GM13976 (cell line): ENCODE data around the gene ADGRL2.

Experiments used
- DNase-seq: peaks from one replicate; pipeline ENCODE4 v3.0.0; 2012; ENCODE audit warnings: low spot score
- CTCF ChIP-seq: IDR thresholded peaks from 2 replicates; pipeline ENCODE4 v1.5.1; 2012; ENCODE audit warnings: borderline replicate concordance, mild to moderate bottlenecking; ENCODE audit not compliant: insufficient read depth; ENCODE audit errors: extremely low read depth, missing control alignments, control extremely low read depth
- in situ Hi-C: fragments of 300-500 bp; cut with MboI; formaldehyde crosslinking; loops from one replicate; pipeline ENCODE4 v1.12.0; 2022; ENCODE audit warnings: low sequenced_read_pairs, mixed read lengths, inconsistent platforms; ENCODE audit not compliant: unreplicated experiment

The ADGRL2 gene

GRCh38 chr1:81805537-81806431, 5.0 kb downstream of the ADGRL2 start:
- TF ChIP-seq CTCF = no peak
- in situ Hi-C loops = no loop called here
- no peak for DNase-seq

- TF ChIP-seq CTCF = no peak
- in situ Hi-C loops = no loop called here
- no peak for DNase-seq
Observed at GRCh38 chr1:81806432-81806770, 5.7 kb downstream of the ADGRL2 start.

- in situ Hi-C loops = no loop called here
- DNase-seq = no peak
- no peak for TF ChIP-seq CTCF
Observed at GRCh38 chr1:81808760-81809159, 8.0 kb downstream of the ADGRL2 start.

GRCh38 chr1:81809808-81810207, 9.1 kb downstream of the ADGRL2 start:
- in situ Hi-C loops = no loop called here
- no peak for DNase-seq
- TF ChIP-seq CTCF = no peak

- DNase-seq = no peak
- in situ Hi-C loops = no loop called here
- TF ChIP-seq CTCF = no peak
Observed at GRCh38 chr1:81811757-81812371, 11.1 kb downstream of the ADGRL2 start.

- no peak for DNase-seq
- in situ Hi-C loops = no loop called here
- TF ChIP-seq CTCF = no peak
Observed at GRCh38 chr1:81812712-81813111, 12.0 kb downstream of the ADGRL2 start.
